GM03348 (cell line): ENCODE results near the gene C4orf50.

ENCODE experiments used
- DNase-seq: peaks from one replicate; pipeline ENCODE4 v3.0.0; 2012; ENCODE audit warnings: low spot score

The C4orf50 gene

GRCh38 chr4:6043843-6044242, 25.6 kb upstream of the C4orf50 start:
- DNase-seq = no peak

- DNase-seq = no peak
Measured at GRCh38 chr4:6043188-6043587, 25.0 kb upstream of the C4orf50 start.

- no peak for DNase-seq
Measured at GRCh38 chr4:6042293-6043063, 24.2 kb upstream of the C4orf50 start.

DNA sequence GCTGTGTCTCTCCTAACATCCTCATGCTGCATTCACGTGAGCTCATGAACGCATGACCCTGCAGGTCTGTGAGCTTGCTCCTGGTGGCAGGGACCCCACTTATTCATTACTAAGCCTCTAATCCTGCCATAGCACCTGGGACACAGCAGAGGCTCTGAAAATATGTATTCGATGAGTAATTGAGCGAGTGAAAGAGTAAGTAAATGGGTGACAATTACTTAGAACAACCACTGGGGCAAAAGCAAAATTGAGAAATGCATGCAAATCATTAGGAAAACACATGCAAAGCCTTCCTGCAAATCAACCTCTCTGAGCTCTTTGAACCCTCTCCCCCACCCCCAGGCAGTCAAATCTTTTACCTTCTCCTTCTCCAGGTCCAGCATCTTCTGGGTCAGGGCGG, 23.6 kb upstream of the C4orf50 start:
- DNase-seq = no peak

- DNase-seq = no peak
Measured at GRCh38 chr4:6038711-6039110, 20.5 kb upstream of the C4orf50 start.

DNA sequence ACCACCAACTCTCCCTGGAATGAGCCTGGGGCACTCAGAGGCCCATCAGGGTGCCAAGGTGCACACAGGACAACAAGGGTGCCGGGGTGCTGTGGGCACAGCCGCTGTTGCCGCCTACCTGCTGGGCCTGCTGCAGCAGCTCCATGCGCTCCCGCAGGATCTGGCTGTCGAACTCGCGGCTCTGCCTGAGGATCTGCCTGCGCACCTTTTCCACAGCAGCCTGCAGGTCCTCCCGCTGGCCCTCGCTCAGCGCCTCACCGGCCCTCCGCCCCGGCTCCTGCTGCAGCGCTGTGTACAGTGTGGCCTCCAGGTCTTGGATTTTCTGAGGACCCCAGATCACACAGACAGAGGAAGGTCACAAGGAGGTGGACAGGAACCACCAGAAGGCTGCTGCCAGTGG, 17.6 kb upstream of the C4orf50 start:
- DNase-seq = no peak

DNA sequence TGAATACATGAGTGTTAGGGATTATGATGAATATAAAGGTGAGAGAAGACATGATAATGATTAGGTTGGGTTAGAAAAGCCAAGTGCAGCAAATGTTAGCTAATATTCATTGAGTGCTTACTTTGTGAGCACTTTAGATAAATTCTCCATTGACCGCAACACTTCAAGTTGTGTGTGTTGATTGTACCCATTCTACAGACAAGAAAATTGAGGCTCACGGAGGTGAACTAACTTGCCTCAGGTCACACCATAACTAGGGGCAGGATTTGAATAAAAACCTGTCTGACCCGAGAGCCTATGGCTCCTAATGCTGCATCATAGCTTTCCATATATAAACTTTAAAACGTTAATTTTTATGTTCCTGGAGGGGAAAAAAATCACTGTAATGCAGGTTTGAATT, 15.2 kb upstream of the C4orf50 start:
- no peak for DNase-seq

DNA sequence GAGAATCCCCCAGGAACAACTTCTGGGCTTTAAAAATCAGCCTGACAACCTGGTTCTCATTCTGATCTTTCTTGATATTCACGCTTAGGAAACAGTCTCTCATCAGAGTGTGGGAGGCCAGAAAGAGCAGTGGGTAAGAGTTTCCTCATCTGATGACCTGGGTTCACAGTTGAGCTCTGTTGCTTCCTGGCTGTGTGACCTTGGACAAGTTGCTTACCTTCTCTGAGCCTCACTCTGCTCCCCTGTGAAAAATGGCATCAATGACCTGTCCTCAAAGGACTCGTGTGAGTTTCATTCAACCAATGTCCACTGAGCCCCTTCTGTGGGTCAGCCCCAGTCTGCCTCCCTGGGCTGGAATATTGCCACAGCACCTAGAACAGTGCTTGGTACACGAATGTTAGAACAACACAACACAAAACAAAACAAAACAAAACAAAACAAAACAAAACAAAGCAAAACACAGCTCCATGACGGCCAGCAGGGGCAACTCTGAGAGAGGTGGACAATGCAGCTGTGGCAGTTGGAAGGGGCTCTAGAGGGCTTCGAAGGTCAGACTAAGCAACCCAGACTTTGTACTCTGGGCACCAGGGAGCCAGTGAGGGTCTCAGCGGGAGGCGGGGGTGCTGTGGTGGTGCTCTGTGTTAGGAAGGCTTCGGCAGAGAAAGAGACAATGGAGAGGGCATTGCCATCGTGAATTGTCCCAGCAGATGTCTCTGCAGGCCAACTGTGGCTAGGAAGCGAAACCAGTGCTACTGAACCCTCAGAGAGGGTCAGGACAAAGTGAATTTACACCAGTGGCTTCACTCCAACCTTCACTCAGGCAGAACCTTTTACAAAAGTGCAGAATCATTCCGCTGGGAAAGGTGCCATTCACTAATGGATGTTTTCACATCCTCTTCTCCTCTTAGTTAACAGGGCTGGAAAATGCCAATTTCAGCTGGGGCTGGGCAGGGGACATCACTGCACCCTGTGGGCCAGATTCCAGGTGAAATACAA, 14.3 kb upstream of the C4orf50 start:
- no peak for DNase-seq

DNA sequence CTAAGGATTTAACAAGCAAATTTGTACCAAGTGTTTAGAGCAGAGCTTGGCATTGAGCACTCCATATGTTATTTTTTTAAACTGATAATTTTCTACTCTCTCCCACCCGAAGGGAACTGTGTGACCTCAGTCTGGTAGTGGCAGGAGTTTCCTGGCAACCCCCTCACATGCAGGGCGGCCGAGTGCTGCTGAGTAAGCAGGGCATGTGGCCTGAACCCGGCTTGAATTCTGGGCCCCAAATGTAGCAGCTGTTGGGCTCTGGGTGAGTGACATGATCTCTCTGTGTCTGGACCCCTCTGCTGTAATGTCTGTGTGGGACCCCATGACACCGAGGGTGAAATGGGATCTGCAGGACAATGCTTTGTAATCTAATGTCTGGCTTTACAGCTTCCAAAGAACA, 13.6 kb upstream of the C4orf50 start:
- no peak for DNase-seq

DNA sequence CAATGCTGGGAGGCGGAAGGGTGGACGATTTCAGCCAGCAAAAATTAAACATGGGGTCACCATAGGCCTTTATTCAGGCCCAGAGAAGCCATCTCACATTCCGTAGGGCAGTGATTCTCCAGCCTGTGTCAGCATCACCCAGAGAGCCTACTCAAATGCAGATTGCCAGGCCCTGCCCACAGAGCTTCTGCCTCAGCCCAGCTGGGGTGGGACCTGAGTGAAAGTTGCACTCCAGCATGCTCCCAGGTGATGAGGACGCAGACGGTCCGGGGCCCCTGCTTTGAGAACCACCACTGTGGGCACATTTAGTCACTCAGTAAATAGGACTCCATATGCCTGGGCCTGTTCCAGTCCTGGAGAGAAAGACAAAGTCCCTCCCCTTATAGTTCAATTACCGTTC, 12.4 kb upstream of the C4orf50 start:
- no peak for DNase-seq

DNA sequence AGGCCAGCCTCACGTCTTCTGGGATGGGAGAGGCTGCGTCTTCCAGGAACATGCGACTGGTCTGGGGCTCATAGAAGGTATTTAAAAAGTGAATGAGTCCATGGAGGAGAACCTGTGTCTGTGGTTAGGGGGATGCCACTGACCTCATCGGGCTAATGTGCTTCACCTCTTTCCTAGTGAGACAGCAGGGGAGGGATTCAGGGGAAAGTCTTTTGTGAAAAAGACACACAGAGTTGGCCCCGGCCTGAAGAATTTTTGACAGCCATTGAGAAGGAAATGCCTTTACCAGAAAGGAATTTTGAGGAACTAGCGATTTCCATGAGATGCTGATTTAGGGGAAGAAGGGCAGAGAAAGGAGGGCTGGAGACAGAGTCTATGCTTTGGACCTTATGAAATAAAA, 11.0 kb upstream of the C4orf50 start:
- DNase-seq = no peak

GRCh38 chr4:6028168-6028567, 9.9 kb upstream of the C4orf50 start:
- no peak for DNase-seq

- DNase-seq = no peak
Measured at GRCh38 chr4:6027392-6027791, 9.2 kb upstream of the C4orf50 start.

- DNase-seq = no peak
Measured at GRCh38 chr4:6024313-6024960, 6.2 kb upstream of the C4orf50 start.

DNA sequence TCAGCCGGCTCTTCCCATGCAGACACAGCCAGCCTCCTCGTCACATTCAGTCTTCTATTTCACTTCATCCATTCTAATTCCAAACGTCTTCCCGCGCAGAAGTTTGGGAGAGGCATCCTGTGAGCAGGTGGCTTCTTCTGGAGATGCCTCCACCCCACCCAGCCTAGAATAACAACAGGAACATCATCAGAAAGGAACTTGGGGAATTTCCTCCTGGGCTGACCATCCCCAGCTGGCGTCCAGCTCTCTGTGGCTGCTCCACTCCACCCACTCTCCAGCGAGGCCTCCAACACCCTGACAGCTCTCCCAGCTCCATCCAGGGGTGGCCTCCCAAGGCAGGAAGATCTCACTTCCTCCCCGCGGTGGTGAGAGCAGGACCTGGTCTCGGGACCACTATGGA, 5.5 kb upstream of the C4orf50 start:
- peak; percentile 48 for DNase-seq

DNA sequence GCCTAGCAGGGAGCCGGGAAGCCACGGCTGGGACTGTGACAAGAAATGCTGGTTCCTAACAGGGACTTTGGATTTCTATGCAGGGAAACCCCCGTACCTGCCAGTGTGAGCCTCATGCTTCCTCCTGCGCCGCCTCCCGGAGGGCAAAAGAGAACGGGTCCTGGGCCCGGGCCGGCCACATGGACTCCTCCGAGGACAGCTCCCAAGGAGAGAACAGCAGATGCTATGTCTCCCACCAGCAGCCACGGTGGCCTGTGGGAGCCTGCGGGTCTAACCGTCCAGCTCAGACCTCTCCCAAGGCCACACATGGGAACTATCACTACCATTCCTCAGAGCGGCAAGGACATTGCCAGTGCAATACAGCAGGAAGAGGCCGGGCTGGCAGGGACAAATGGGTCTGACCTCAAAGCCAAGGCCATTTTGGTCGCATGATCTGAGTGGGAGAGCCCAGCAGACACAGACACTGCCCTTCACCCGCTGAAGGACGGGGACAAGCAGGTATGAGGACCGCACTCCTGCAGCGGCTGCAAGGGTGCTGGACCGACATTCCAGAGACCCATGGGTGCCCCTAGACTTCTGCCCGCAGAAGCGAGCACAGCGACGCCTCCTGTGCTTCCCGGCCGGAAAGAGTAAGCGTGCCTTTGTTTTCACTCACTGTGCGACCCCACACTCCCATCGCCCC, 4.5 kb upstream of the C4orf50 start:
- DNase-seq = no peak

- DNase-seq = no peak
Measured at GRCh38 chr4:6021831-6022606, 3.8 kb upstream of the C4orf50 start.

- no peak for DNase-seq
Measured at GRCh38 chr4:6020613-6021012, 2.4 kb upstream of the C4orf50 start.

- peak; percentile 72 for DNase-seq
Measured at GRCh38 chr4:6019316-6020263, 1.4 kb upstream of the C4orf50 start.

DNA sequence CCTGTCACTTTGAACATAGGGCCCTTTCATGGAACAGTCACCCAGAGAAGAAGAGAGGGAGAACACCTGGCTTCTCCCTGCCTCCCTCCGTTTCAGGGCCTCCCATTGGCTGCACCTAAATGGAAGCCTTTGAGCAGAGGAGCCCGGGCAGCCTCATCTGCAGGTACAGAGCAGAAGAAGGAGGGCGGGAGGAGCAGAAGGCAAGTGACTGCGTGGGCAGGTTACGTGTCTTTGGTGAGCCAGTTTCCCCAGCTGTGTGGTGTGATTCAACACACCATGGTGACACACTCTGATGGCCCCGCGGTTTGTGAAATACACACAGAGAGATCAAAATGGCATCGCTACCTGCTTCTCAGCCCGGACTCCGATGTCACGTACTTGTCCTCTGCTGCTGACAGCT, 431 bp downstream of the C4orf50 start:
- no peak for DNase-seq
